ENCODE measurements around the gene CENPX.

CENPX gene

GRCh38 chr17:82009413-82009812 is 13.3 kb downstream of the CENPX start (continued):
- TF ChIP-seq, protein P1, sequence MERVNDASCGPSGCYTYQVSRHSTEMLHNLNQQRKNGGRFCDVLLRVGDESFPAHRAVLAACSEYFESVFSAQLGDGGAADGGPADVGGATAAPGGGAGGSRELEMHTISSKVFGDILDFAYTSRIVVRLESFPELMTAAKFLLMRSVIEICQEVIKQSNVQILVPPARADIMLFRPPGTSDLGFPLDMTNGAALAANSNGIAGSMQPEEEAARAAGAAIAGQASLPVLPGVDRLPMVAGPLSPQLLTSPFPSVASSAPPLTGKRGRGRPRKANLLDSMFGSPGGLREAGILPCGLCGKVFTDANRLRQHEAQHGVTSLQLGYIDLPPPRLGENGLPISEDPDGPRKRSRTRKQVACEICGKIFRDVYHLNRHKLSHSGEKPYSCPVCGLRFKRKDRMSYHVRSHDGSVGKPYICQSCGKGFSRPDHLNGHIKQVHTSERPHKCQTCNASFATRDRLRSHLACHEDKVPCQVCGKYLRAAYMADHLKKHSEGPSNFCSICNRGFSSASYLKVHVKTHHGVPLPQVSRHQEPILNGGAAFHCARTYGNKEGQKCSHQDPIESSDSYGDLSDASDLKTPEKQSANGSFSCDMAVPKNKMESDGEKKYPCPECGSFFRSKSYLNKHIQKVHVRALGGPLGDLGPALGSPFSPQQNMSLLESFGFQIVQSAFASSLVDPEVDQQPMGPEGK (CRISPR knock-in tag; IDR thresholded peaks at IDR 0.05; ENCODE audit: borderline replicate concordance): no peak

- no peak for ATAC-seq
- no peak for TF ChIP-seq BACH2 (CRISPR knock-in tag; IDR thresholded peaks at IDR 0.05; ENCODE audit: borderline replicate concordance)
- TF ChIP-seq ARNTL (CRISPR knock-in tag; IDR thresholded peaks at IDR 0.05; ENCODE audit: borderline replicate concordance, low read depth): no peak
- TF ChIP-seq ISL1 (CRISPR knock-in tag; IDR thresholded peaks at IDR 0.05): no peak
- TF ChIP-seq, protein P2, sequence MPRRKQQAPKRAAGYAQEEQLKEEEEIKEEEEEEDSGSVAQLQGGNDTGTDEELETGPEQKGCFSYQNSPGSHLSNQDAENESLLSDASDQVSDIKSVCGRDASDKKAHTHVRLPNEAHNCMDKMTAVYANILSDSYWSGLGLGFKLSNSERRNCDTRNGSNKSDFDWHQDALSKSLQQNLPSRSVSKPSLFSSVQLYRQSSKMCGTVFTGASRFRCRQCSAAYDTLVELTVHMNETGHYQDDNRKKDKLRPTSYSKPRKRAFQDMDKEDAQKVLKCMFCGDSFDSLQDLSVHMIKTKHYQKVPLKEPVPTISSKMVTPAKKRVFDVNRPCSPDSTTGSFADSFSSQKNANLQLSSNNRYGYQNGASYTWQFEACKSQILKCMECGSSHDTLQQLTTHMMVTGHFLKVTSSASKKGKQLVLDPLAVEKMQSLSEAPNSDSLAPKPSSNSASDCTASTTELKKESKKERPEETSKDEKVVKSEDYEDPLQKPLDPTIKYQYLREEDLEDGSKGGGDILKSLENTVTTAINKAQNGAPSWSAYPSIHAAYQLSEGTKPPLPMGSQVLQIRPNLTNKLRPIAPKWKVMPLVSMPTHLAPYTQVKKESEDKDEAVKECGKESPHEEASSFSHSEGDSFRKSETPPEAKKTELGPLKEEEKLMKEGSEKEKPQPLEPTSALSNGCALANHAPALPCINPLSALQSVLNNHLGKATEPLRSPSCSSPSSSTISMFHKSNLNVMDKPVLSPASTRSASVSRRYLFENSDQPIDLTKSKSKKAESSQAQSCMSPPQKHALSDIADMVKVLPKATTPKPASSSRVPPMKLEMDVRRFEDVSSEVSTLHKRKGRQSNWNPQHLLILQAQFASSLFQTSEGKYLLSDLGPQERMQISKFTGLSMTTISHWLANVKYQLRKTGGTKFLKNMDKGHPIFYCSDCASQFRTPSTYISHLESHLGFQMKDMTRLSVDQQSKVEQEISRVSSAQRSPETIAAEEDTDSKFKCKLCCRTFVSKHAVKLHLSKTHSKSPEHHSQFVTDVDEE (CRISPR knock-in tag; IDR thresholded peaks at IDR 0.05): no peak
- no peak for TF ChIP-seq CSDC2 (CRISPR knock-in tag; IDR thresholded peaks at IDR 0.05)
- TF ChIP-seq, protein P1 (CRISPR knock-in tag; IDR thresholded peaks at IDR 0.05; ENCODE audit: borderline replicate concordance): no peak
- no peak for TF ChIP-seq ZFP30 (CRISPR knock-in tag; IDR thresholded peaks at IDR 0.05)
- no peak for TF ChIP-seq ESRRG (CRISPR knock-in tag; IDR thresholded peaks at IDR 0.05)
- no peak for TF ChIP-seq CSRNP3 (CRISPR knock-in tag; IDR thresholded peaks at IDR 0.05)
These were observed 13.7 kb downstream of the CENPX start for GRCh38 chr17:82008941-82009405.

GRCh38 chr17:82008258-82008940 is 14.3 kb downstream of the CENPX start:
- no peak for ATAC-seq
- no peak for TF ChIP-seq CSRNP3 (CRISPR knock-in tag; IDR thresholded peaks at IDR 0.05)
- no peak for TF ChIP-seq ZNF8 (CRISPR knock-in tag; IDR thresholded peaks at IDR 0.05)
- TF ChIP-seq, protein P3, sequence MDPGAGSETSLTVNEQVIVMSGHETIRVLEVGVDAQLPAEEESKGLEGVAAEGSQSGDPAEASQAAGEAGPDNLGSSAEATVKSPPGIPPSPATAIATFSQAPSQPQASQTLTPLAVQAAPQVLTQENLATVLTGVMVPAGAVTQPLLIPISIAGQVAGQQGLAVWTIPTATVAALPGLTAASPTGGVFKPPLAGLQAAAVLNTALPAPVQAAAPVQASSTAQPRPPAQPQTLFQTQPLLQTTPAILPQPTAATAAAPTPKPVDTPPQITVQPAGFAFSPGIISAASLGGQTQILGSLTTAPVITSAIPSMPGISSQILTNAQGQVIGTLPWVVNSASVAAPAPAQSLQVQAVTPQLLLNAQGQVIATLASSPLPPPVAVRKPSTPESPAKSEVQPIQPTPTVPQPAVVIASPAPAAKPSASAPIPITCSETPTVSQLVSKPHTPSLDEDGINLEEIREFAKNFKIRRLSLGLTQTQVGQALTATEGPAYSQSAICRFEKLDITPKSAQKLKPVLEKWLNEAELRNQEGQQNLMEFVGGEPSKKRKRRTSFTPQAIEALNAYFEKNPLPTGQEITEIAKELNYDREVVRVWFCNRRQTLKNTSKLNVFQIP (CRISPR knock-in tag; IDR thresholded peaks at IDR 0.05; ENCODE audit: borderline replicate concordance, low read depth): no peak
- no peak for TF ChIP-seq CSDC2 (CRISPR knock-in tag; IDR thresholded peaks at IDR 0.05)
- no peak for TF ChIP-seq GLIS3 (CRISPR knock-in tag; IDR thresholded peaks at IDR 0.05)
- no peak for TF ChIP-seq ZNF565 (CRISPR knock-in tag; conservative IDR thresholded peaks at IDR 0.05; ENCODE audit: low read depth)
- no peak for TF ChIP-seq ZC3H10 (CRISPR knock-in tag; IDR thresholded peaks at IDR 0.05)
